Renal pelvis (tissue), 4 donors: ENCODE measurements around the gene CAV2. TPM values are rescaled to one million over a fixed set of nuclear protein-coding genes. Genes with fewer than 3 reads are reported as not detected.

Experiments used
- DNase-seq: peaks from one replicate; pipeline ENCODE4 v3.0.0-alpha.2; 2013
- polyA plus RNA-seq, 3 donors: library from polyadenylated mRNA; unstranded; fragments of 120-200 nt; gene quantifications; one replicate each; pipeline ENCODE4 v1.2.1, GENCODE V29; 2013; ENCODE audit not compliant: insufficient read length in 3 of 3

Gene CAV2
- polyA plus RNA-seq, 3 donors = 23.4 to 25.8 (median 23.7) TPM

DNA sequence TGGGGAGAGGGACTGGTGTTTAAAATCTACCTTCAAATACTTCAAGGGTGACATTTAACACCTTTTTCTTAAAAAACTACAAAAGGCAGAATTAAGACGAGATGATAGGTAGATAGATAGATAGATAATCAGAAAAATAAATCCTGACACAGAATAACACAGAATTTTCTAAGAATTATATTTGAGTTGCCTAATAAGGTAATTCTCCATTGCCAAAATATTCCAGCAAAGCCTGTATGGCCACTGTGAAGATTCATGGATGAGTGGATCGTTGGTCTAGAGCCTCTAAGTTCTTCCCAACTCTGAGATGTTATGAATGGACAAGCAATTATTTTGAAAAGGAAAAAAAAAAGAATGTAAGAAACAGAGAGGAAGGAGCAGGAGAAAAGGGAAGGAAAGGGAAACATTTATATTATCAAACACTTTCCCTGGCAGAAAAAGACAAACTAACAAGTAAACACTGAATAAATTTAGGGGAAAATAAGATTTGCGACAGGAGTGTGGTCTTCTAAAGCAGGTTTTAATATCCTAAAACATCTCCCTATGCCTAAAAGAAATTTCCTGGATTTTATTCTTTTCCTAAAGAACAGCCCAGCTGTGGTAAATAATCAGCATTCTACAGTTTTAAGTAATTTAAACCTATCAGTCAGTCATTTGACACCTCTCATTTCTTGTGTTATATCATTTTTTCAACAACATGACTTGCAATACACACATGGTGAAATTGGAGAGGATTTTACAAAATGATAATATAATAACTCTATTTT lies 7.5 kb upstream of the CAV2 start:
- DNase-seq = no peak

DNA sequence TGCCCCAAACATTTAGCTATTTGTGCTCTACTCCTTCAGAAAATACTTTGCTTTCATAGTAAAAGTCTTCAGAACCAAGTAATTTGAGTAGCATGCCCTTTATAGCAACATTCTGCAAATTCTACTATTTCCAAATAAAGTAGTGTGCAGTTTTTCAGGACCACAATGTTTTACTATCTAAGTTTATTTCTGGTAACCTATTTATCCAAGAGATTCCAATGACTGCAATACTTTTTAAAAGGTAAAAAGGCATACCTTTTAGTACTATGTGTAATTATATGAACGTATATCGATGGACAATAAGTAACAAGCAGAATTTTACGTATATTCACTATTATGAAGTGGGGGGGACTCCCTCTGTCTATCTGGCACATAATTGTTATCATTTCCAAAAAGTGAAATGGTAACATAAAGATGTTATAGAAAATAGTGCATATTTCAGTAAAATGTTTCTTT lies 6.9 kb upstream of the CAV2 start:
- no peak for DNase-seq

DNA sequence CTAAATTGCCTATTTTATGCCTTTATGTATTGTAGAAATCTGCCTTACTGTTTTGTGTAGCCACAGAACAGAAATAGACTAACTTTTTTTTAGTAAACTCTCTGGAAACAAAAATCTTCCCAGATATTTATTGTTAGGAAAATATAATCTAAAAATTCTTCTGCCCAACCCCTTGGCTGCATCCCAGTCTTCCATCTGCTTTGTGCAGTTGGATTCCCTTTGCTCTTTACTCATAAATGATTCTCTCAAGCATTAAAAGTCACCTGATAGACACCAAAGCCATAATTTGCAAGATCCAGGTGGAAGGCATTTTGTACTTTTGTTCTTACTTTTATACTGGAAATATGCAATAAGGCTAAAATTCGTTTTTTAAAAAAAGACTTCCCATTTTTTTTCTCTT lies 6.1 kb upstream of the CAV2 start:
- DNase-seq = no peak

DNA sequence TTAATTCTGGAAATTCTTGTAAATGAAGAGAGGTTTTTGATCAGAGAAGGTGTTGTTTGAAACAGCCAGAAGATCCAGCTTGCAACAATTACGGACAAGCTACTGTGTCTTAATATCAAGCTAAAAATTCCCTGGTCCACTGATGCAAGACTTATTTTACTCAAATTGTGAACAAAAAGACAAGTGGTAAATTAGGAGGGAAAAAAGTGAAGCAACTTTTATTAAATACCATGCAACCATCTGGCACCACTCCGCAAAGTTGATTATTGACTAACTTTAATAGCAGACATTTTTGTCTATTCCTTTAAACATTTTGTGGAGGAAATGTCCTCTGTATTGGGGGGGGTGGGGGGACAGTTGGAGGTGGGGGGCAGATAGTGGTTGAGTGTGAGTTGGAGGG lies 5.1 kb upstream of the CAV2 start:
- DNase-seq = no peak

DNA sequence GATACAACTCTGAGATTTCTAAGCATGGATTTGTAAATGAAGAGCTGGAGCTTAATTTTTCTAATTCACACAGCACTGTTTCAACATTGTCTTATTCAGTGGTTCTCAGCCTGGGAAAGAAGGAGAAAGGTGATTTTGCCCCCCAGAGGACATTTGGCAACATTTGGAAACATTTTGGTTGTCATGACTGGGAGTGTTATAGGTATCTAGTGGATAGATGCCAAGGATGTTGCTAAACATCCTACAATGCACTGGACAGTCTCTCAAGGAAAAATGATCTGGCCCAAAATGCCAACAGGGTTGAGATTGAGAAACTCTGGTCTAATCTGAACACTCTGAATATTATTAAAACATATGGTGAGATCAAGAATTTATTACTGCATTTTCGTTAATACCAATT lies 3.8 kb upstream of the CAV2 start:
- DNase-seq = no peak

DNA sequence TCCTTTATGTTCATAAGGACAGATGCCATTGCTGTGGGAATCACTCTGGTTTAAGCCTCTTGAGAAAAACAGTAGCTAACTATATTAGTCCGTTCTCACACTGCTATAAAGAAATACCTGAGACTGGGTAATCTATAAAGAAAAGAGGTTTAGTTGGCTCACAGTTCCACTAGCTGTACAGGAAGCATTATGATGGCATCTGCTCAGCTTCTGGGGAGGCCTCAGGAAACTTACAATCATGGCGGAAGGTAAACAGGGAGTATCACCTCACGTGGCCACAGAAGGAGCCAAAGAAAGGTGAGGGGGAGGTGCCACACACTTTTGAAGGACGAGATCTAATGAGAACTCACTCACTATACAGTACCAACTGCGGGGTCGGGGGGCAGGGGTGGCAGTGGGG lies 2.9 kb upstream of the CAV2 start:
- DNase-seq = no peak

DNA sequence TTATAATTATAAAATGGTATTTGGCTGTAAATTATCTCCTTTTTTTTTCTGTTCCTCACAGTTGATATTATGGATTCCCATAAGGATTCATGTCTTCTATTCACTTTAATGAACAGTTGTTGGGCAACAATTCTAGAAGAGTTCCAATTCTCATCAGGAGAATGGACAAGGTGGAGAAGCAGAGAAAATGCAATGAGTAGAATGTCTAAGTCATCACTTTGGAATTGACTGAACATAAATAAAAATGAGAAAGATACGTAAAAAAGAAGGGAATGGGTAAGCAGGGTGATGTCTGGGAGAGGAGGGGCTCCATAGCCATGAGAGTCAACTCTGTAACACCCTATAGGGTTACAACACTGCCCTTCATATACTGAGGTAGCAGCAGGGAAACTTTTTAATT lies 1.8 kb upstream of the CAV2 start:
- no peak for DNase-seq

DNA sequence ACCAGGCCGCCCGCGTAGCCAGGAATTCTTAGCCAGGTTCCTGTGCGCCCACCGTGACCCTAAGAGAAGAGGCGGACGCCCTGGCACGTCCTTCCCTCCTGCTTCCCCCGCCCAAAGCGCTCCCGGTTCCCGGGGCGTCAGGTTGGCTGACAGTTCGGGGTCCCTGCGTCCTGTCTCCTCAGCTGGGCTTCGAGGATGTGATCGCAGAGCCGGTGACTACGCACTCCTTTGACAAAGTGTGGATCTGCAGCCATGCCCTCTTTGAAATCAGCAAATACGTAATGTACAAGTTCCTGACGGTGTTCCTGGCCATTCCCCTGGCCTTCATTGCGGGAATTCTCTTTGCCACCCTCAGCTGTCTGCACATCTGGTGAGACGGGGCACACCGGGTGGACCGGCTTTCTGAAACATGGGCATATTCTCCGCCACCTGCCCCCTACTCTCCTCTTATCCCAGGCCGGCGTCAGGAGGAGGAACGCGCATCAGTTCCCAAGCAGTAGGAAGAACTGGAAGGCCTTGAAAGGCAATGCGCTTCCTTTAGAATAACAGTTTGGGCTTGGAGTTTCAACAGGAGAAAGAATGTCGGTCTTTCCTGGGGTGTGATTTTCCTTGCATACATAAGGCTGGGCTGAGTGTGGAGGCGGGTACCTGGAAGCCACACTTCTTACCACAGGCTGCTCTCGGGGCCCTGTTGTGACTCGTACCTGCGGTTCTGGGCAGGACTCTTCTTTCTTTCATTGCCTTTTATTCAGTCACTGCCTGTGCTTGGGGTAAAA lies 728 bp downstream of the CAV2 start:
- peak; percentile 21 for DNase-seq

DNA sequence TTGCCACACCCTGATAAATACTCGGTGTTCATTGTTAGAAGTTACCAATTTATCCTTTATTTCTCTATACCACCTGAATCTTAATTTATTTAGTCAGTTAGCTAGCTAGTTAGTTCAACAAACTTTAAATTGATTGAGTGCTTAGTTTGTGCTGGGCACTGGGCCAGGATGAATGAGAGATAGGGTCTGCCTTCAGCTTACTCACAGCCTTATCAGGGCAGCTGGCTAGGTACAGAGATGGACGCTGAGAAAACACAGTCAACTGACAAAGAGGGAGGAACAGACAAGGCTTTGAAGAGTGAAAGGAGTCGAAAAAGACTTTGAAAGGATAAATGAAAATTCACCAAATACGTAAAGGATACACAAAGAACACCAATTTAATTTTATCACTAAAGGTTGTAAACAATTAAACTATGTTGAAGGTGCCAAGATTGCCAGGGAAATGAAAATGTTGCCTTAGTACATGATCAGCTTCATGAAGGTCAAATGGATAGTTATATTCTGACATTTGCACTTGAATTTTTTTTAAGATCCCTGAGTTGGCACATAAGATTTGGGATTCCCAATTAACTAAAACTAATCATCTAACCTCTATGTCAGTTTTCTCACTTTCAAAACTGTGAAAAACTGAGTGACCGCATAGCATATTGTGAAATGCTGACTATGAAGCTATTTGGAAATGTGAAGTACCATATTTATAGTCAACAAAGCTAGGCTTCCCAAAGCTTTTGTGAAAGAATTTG lies 2.1 kb downstream of the CAV2 start:
- no peak for DNase-seq

DNA sequence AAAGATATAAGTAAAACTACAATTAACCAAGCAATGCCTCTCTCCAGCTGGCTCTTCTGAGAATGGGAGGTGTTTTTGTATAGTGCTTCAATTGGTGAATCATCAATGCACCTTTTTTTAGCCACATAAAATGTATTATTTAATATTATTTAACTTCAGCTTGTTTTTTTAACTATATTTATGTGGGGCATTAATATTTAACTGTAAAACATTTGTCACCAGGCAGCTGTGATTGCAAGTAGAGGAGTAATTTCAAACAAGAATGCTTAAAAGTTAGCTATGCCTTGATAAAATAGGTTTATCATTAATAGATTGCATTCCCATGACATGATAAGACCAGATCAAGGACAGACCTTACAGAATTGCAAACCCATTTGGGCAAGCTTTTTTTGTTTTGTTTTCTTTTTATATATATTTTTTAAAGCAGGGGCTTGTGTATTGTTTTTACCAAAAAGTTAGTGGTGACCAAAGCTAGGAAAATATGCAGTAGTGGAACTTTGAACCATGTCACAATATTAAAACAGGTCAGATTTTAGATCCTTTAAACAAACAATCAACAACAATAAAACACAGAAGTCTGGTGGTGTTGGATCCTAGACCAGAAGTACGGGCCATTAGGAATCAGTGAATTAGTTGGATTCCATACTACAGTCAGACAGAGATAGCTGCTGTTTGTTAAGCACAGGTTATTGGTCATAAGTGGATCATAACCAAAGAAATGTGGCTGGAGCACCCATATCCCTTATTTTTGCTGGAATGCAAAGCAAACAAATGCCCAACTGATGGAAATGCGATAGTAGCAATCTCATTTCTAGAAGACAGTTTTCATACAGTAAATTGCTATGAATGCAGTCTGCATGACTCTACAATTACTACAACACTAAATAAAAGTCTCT lies 2.9 kb downstream of the CAV2 start:
- DNase-seq = no peak

DNA sequence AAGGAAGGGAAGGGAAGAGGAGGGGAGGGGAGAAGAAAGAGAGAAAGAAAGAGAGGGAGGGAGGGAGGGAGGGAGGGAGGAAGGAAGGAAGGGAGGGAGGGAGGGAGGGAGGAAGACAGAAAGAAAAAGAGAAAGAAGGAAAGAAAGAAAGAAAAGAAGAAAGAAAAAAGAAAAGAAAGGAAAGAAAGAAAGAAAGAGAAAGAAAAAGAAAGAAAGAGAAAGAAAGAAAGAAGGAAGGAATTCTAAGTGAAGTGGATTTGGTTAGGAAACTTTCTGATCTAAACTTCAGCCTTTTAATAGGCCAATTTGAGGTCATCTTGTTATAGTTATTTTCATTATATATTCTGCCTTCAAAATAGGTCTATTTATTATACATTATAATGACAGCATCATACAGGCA lies 4.3 kb downstream of the CAV2 start:
- DNase-seq = no peak

DNA sequence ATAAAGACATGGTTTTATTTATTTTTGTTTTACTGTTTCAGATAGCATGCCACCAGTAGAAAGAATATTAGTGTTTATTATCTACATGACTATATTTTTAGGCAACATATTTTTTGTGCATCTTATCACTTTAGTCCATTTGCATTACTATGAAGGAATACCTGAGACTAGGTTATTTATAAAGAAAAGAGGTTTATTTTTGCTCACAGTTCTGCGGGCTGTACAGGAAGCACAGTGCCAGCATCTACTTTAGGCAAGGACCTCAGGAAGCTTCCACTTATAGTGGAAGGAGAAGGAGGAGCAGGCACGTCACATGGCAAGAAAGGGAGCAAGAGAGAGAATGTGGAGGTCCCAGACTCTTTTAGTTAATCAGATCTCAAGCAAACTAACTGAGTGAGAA lies 5.7 kb downstream of the CAV2 start:
- DNase-seq = no peak

DNA sequence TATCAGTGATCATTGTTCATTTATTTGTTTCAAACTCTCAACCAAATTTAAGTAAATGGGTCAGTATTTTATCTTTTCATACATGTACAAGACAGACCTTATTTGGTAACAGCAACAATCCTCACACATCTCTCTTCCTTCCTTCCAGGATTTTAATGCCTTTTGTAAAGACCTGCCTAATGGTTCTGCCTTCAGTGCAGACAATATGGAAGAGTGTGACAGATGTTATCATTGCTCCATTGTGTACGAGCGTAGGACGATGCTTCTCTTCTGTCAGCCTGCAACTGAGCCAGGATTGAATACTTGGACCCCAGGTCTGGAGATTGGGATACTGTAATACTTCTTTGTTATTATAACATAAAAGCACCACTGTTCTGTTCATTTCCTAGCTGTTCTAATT lies 6.3 kb downstream of the CAV2 start:
- DNase-seq = no peak

DNA sequence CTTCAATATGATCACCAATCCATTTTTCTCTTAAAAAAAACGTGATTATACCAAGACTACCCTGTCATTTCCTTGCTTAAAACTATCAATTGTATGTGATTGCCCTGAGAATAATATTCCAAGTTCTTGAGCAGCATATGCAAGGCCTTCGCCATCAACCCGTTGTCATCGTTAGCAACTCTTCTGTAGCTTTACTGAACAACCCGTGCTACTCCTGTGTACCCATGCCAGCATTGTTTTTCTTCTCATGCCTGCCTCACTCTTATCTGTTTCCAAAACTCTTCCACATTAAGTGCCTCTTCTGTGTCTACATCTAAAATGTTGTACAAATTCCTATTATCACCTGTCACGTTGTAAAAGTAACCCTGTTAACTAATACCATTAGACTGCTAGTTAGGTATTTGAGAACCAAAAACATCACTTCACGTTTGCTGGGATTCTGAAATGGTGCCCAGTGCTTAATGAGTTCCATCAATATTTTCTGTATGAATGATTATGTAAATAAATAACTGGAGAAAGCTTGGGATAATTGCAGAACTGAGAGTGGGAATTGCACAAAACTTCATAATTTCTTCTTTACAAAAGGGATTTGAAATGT lies 10.5 kb downstream of the CAV2 start:
- DNase-seq = no peak

DNA sequence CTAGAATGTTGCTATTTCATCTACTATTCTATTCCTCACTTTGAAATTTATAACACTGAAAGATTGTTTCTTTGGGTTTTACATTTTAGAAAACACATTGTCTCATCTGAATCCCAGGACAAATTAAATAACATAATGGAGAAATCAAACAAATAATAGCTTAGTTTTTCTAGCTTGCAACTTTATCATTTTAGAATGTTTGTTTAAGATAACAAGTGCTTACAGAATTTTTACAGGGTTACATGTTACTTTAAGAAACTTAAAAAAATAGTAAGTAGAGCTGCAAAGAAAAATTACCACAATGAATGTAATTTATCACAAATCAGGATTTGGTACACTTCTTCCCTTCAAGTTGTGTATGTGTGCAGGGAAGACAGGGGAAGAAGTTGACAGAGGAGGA lies 11.3 kb downstream of the CAV2 start:
- no peak for DNase-seq

DNA sequence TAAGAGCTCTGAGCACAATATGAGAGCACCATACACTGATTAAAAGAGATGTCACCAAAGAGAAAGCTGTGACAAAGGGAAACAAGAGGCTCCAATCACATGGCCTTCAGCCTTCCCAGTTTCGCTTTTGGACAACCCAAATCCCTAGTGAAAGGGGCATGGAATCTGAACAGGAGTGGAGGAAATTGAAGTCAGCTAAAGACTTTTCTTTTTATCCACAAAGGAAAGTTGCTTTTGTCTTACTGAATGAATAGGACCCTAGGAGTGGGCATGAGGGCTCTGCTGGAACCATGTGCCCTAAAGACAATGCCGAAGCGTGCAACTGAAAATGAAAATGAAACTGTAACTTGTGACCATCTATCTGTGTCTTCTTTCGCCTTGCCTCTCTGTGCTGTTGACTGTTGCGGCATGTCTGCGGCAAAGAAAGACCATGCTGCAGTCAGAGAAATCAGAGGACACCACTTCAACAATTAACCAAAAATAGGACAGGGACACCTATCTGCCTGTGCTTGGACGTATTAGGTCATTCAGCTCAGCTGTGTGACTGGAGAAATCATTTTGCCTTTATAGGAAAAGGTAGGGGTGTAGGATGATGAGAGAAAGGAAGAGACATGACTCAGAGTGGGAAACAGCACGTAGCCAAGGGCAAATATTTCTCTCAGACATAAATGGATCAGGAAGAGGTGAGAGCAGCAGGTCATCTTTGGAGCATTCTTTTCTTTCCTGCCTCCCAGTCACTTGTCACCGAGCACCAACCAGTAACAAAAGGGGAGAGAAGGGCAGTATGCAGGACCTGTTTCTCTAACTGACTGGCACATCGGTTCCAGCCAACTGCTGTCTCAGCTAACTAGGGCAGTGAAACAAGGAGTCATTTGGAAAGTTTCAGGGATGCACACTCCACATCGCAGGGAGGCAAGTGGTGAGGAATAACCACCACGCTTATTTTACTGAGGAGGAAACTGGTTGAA lies 12.3 kb downstream of the CAV2 start:
- no peak for DNase-seq

DNA sequence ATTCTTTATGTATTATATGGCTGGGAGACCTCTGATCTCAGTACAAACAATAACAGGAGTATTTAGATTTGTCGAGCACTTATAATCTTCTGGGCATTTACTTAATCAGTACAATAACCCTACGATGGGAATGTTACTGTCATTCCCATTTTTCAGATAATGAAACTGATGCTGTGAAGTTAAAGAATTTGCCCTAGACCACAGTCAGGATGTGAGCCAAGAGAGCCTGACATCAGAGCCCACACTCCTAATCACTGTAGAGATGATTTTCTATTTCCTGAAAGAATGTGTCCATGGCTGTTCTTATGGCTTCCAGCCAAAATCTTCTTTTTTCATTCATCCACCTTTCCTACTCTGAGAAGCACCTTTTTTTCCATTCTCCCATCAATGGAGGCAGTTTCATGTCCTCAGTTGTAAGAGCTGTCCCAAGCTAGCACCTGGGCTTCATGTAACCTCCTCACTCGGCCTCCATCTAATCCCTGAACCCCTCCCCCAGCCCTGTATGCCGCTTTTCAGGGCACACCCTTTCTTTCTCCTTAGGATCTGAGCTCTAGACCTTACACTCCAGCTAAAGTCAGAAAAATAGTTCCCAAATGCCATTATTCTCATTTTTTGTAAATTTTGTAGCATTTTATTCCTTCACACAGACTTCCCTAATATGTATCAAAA lies 13.1 kb downstream of the CAV2 start:
- no peak for DNase-seq

DNA sequence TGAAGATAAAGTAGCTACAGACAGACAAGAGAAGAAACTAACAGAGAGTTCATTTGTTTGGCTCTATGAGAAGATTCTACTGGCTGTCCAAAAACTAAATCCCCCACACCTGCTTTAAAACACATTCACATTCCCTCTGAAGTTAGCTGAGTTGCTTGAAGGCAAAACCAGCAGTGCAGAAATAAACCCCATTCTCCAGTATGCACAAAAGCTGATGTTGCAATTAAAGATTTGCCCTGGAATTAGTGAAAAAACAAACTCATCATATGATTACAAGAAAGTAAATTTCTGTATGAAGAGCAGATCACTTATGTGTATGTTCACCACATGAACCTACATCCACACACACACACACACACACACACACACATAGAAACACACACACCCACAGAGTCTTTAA lies 16.0 kb downstream of the CAV2 start:
- no peak for DNase-seq

DNA sequence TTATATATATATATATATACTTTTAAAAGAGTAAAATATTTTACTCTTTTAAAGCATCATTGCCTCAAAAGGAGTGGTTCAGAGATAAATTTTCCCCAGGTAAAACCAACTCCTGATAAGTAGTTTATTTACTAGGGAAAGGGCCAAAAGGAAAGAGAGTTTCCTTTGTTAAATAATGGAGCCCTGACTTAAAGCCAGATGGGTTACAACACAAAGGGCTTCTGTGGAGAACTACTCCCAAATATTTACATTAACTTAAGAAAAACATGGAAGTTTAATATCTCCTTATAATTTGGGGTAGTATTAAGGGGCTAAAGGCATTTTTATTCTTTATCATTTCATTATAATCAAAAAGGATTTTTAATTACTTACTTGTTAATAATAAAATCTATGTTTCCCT lies 16.8 kb downstream of the CAV2 start:
- no peak for DNase-seq

DNA sequence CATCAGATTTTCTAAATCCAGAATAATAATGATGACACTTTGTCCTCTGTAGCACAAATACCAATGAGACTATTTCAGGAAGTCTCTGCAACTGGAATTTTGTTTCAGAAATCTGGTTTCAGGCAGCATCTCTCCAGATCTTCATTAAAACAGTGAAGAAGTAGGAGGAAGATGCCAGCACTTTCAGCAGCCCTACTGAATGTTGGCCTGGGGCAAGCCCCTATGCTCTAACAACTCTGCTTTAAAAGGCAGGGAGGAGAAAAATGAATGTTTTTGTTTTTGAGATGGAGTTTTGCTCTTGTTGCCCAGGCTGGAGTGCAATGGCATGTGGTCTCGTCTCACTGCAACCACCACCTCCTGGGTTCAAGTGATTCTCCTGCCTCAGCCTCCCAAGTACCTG lies 18.1 kb downstream of the CAV2 start:
- no peak for DNase-seq
